HEK293 (cell line): Measurements from ENCODE around the gene MEAK7.

Experiments used
- BCL6B ChIP-seq: fragments of 450-650 bp; formaldehyde crosslinking; IDR thresholded peaks from 2 replicates; pipeline ENCODE4 v1.5.1; 2017; ENCODE audit warnings: missing biosample characterization, missing genetic modification characterization
- KLF17 ChIP-seq: fragments of 450-650 bp; formaldehyde crosslinking; IDR thresholded peaks from 2 replicates; pipeline ENCODE4 v1.5.1; 2016; ENCODE audit warnings: missing biosample characterization, missing genetic modification characterization
- KLF8 ChIP-seq: fragments of 450-650 bp; formaldehyde crosslinking; IDR thresholded peaks from 2 replicates; pipeline ENCODE4 v1.5.1; 2016; ENCODE audit warnings: missing biosample characterization, missing genetic modification characterization
- MYNN ChIP-seq: fragments of 450-650 bp; formaldehyde crosslinking; IDR thresholded peaks from 2 replicates; pipeline ENCODE4 v1.5.1; 2016; ENCODE audit warnings: missing biosample characterization, missing genetic modification characterization, borderline replicate concordance
- PRDM4 ChIP-seq: fragments of 450-650 bp; formaldehyde crosslinking; IDR thresholded peaks from 2 replicates; pipeline ENCODE4 v1.5.1; 2017; ENCODE audit warnings: missing biosample characterization, missing genetic modification characterization
- PRDM6 ChIP-seq: fragments of 450-650 bp; formaldehyde crosslinking; IDR thresholded peaks from 2 replicates; pipeline ENCODE4 v1.5.1; 2017; ENCODE audit warnings: missing biosample characterization, missing genetic modification characterization
- TCF7L2 ChIP-seq: IDR thresholded peaks from 2 replicates; pipeline ENCODE4 v1.6.1; 2011; ENCODE audit warnings: low read depth, mild to moderate bottlenecking, inconsistent platforms, low read length, moderate library complexity, borderline replicate concordance
- ZBTB1 ChIP-seq: fragments of 450-650 bp; formaldehyde crosslinking; IDR thresholded peaks from 2 replicates; pipeline ENCODE4 v1.5.1; 2016; ENCODE audit warnings: missing biosample characterization, missing genetic modification characterization
- ZBTB20 ChIP-seq: fragments of 450-650 bp; formaldehyde crosslinking; IDR thresholded peaks from 2 replicates; pipeline ENCODE4 v1.5.1; 2016; ENCODE audit warnings: missing biosample characterization, missing genetic modification characterization
- ZFHX2 ChIP-seq: fragments of 450-650 bp; formaldehyde crosslinking; conservative IDR thresholded peaks from 2 replicates; pipeline ENCODE4 v1.5.1; 2016; ENCODE audit warnings: missing biosample characterization, missing genetic modification characterization
- ZNF133 ChIP-seq: fragments of 450-650 bp; formaldehyde crosslinking; IDR thresholded peaks from 2 replicates; pipeline ENCODE4 v1.5.1; 2016; ENCODE audit warnings: missing biosample characterization, missing genetic modification characterization
- ZNF146 ChIP-seq: fragments of 450-650 bp; formaldehyde crosslinking; IDR thresholded peaks from 2 replicates; pipeline ENCODE4 v1.5.1; 2016; ENCODE audit warnings: missing biosample characterization, missing genetic modification characterization
- ZNF157 ChIP-seq: fragments of 450-650 bp; formaldehyde crosslinking; IDR thresholded peaks from 2 replicates; pipeline ENCODE4 v1.5.1; 2016; ENCODE audit warnings: missing biosample characterization, missing genetic modification characterization
- ZNF174 ChIP-seq: fragments of 450-650 bp; formaldehyde crosslinking; IDR thresholded peaks from 2 replicates; pipeline ENCODE4 v1.5.0; 2017; ENCODE audit warnings: missing biosample characterization, mild to moderate bottlenecking, missing genetic modification characterization
- ZNF211 ChIP-seq: fragments of 450-650 bp; formaldehyde crosslinking; IDR thresholded peaks from 2 replicates; pipeline ENCODE4 v1.5.1; 2016; ENCODE audit warnings: low read depth, missing biosample characterization, missing genetic modification characterization
- ZNF37A ChIP-seq: fragments of 450-650 bp; IDR thresholded peaks from 2 replicates; pipeline ENCODE4 v1.5.1; 2018; ENCODE audit warnings: missing biosample characterization, missing genetic modification characterization
- ZNF398 ChIP-seq: fragments of 450-650 bp; formaldehyde crosslinking; IDR thresholded peaks from 2 replicates; pipeline ENCODE4 v1.5.1; 2017; ENCODE audit warnings: missing biosample characterization, missing genetic modification characterization
- ZNF433 ChIP-seq: fragments of 450-650 bp; formaldehyde crosslinking; IDR thresholded peaks from 2 replicates; pipeline ENCODE4 v1.5.1; 2016; ENCODE audit warnings: missing biosample characterization, missing genetic modification characterization, low read depth
- ZNF449 ChIP-seq: fragments of 450-650 bp; formaldehyde crosslinking; IDR thresholded peaks from 2 replicates; pipeline ENCODE4 v1.5.1; 2017; ENCODE audit warnings: missing biosample characterization, mild to moderate bottlenecking, missing genetic modification characterization, moderate library complexity
- ZNF521 ChIP-seq: fragments of 450-650 bp; formaldehyde crosslinking; IDR thresholded peaks from 2 replicates; pipeline ENCODE4 v1.5.1; 2017; ENCODE audit warnings: missing biosample characterization, mild to moderate bottlenecking, missing genetic modification characterization
- ZNF549 ChIP-seq: fragments of 450-650 bp; IDR thresholded peaks from 2 replicates; pipeline ENCODE4 v1.5.1; 2018; ENCODE audit warnings: missing biosample characterization, missing genetic modification characterization, mild to moderate bottlenecking, inconsistent platforms, moderate library complexity
- ZNF600 ChIP-seq: fragments of 450-650 bp; formaldehyde crosslinking; IDR thresholded peaks from 2 replicates; pipeline ENCODE4 v1.5.1; 2016; ENCODE audit warnings: missing biosample characterization, missing genetic modification characterization
- ZNF658 ChIP-seq: fragments of 450-650 bp; formaldehyde crosslinking; IDR thresholded peaks from 2 replicates; pipeline ENCODE4; 2016; ENCODE audit warnings: missing biosample characterization, missing genetic modification characterization
- ZNF777 ChIP-seq: fragments of 450-650 bp; formaldehyde crosslinking; IDR thresholded peaks from 2 replicates; pipeline ENCODE4 v1.5.1; 2017; ENCODE audit warnings: missing biosample characterization, missing genetic modification characterization, borderline replicate concordance
- ZNF792 ChIP-seq: fragments of 450-650 bp; formaldehyde crosslinking; IDR thresholded peaks from 2 replicates; pipeline ENCODE4 v1.5.1; 2016; ENCODE audit warnings: missing biosample characterization, missing genetic modification characterization
- ZNF830 ChIP-seq: fragments of 450-650 bp; IDR thresholded peaks from 2 replicates; pipeline ENCODE4 v1.5.0; 2018; ENCODE audit warnings: missing biosample characterization, missing genetic modification characterization, low read depth, mild to moderate bottlenecking, moderate library complexity

MEAK7 gene

GRCh38 chr16:84504420-84505248, at the start of gene MEAK7 (continued):
- TF ChIP-seq PRDM4 (tag by site-specific recombination) (no peak), ZNF133 (tag by site-specific recombination) (no peak), ZNF549 (tag by site-specific recombination) (no peak), ZNF830 (no peak), ZNF37A (no peak), BCL6B (no peak), ZNF174 (tag by site-specific recombination) (no peak), ZNF449 (tag by site-specific recombination) (peak; percentile 23; the same call in 1 of the 2 replicates), ZNF157 (no peak), ZNF521 (tag by site-specific recombination) (no peak), ZNF658 (tag by site-specific recombination) (no peak), KLF8 (tag by site-specific recombination) (0 out of 2 replicates have a peak, but pooled peaks have one; percentile 82), ZNF211 (tag by site-specific recombination) (no peak), ZFHX2 (tag by site-specific recombination) (peak; percentile 88), ZNF792 (tag by site-specific recombination) (0 out of 2 replicates have a peak, but pooled peaks have one; percentile 55), MYNN (tag by site-specific recombination) (no peak), ZNF433 (no peak), ZNF146 (tag by site-specific recombination) (no peak), ZBTB1 (no peak), ZNF398 (peak; percentile 66), PRDM6 (tag by site-specific recombination) (no peak), KLF17 (tag by site-specific recombination) (no peak), ZNF600 (peak; percentile 72), TCF7L2 (no peak), ZBTB20 (tag by site-specific recombination) (peak; percentile 92), ZNF777 (tag by site-specific recombination) (0 out of 2 replicates have a peak, but pooled peaks have one; percentile 16)
